NB4 (cell line): Measurements from ENCODE around the gene MTRFR.

Experiments
- CTCF ChIP-seq: IDR thresholded peaks from one replicate; pipeline ENCODE4 v1.5.1; 2012; ENCODE audit warnings: low read depth, low read length
- MAX ChIP-seq: IDR thresholded peaks from 2 replicates; pipeline ENCODE4 v1.6.1; 2011; ENCODE audit warnings: low read depth, low read length

- no peak for TF ChIP-seq CTCF
- no peak for TF ChIP-seq MAX
Measured at GRCh38 chr12:123258593-123258992, 25.4 kb downstream of the MTRFR start.
